HG03439 (cell line): Measurements from ENCODE around the gene SAPCD2.

Experiments used
- ATAC-seq: cut with Tn5 transposase; IDR thresholded peaks from one replicate; pipeline ENCODE4 v1.9.1; 2021; ENCODE audit warnings: mild to moderate bottlenecking, moderate library complexity; ENCODE audit not compliant: unreplicated experiment

The SAPCD2 gene

GRCh38 chr9:137107982-137108381, 37.6 kb upstream of the SAPCD2 start:
- no peak for ATAC-seq

GRCh38 chr9:137107312-137107921, 37.1 kb upstream of the SAPCD2 start:
- ATAC-seq: no peak

- ATAC-seq: no peak
Measured at GRCh38 chr9:137106662-137107250, 36.4 kb upstream of the SAPCD2 start.

- no peak for ATAC-seq
Measured at GRCh38 chr9:137105814-137106661, 35.7 kb upstream of the SAPCD2 start.

GRCh38 chr9:137103206-137103999, 33.0 kb upstream of the SAPCD2 start:
- ATAC-seq: no peak

- no peak for ATAC-seq
Measured at GRCh38 chr9:137099231-137099630, 28.9 kb upstream of the SAPCD2 start.

GRCh38 chr9:137097761-137098462, 27.6 kb upstream of the SAPCD2 start:
- ATAC-seq: no peak

GRCh38 chr9:137096785-137097546, 26.6 kb upstream of the SAPCD2 start:
- no peak for ATAC-seq

GRCh38 chr9:137095664-137096517, 25.5 kb upstream of the SAPCD2 start:
- peak; percentile 83 for ATAC-seq

- no peak for ATAC-seq
Measured at GRCh38 chr9:137089232-137089947, 19.0 kb upstream of the SAPCD2 start.

GRCh38 chr9:137088121-137088520, 17.8 kb upstream of the SAPCD2 start:
- ATAC-seq: no peak

- peak; percentile 2 for ATAC-seq
Measured at GRCh38 chr9:137087409-137087925, 17.1 kb upstream of the SAPCD2 start.

GRCh38 chr9:137086531-137087408, 16.4 kb upstream of the SAPCD2 start, which contains the start of gene MAN1B1:
Gene MAN1B1, plus strand, starts transcription at chr9:137086985. Its CDS starts 15 bp downstream, at chr9:137087000.
- peak; percentile 78 for ATAC-seq

GRCh38 chr9:137085920-137086530, 15.7 kb upstream of the SAPCD2 start:
- ATAC-seq: peak; percentile 13

- no peak for ATAC-seq
Measured at GRCh38 chr9:137084526-137084925, 14.2 kb upstream of the SAPCD2 start.

GRCh38 chr9:137083394-137084004, 13.1 kb upstream of the SAPCD2 start:
- no peak for ATAC-seq
